ENCODE data around the gene SLC4A4. TPM values are rescaled to one million over a fixed set of nuclear protein-coding genes. Genes with fewer than 3 reads are reported as not detected.

SLC4A4 gene
- total and polyA plus RNA-seq, 2 donors (not counting 1 experiment from before 2014, with no cell fraction given): 12.2 to 33.4 TPM

- TF ChIP-seq EZH2 (IDR thresholded peaks at IDR 0.05; ENCODE audit: low read length, missing control alignments) (no peak), CTCF (conservative IDR thresholded peaks at IDR 0.05 in 1 of 2, IDR thresholded peaks at IDR 0.05 in 1 of 2; ENCODE audit: low read depth in 1 of 2, low read length in 2 of 2) (no peak)
- H4K20me1 ChIP-seq (ENCODE audit: control insufficient read depth, extremely low read depth, insufficient read depth, low read length): no peaks in the 10 kb centered on the region
- no peaks in the 10 kb centered on the region for H3K27me3 ChIP-seq (ENCODE audit: control insufficient read depth, insufficient read depth, low read length)
- H3K4me1 ChIP-seq (ENCODE audit: control insufficient read depth, extremely low read depth, insufficient read depth, low read length): peaks cover 2% of the 10 kb centered on the region
- peaks cover 3% of the 10 kb centered on the region for H3K79me2 ChIP-seq (ENCODE audit: control insufficient read depth, insufficient read depth, low read length)
- DNase-seq (ENCODE audit: low read depth in 2 of 2): no peak
- no peak overlapping the region for H3K4me3 ChIP-seq (replicated peaks in 1 of 4; ENCODE audit: control extremely low read depth in 1 of 4, insufficient read depth in 1 of 4, low read depth in 3 of 4, low read length in 4 of 4)
- no peaks in the 10 kb centered on the region for H3K36me3 ChIP-seq (ENCODE audit: control insufficient read depth, insufficient read depth, low read length)
- H3K27ac ChIP-seq (ENCODE audit: insufficient read depth, low read length): no peak overlapping the region
- H3K9me3 ChIP-seq (ENCODE audit: control insufficient read depth, insufficient read depth, low read depth, low read length): no peaks in the 10 kb centered on the region
- H3K4me2 ChIP-seq (ENCODE audit: extremely low read depth, insufficient read depth, low read length): no peak overlapping the region
- no peak overlapping the region for H3K9ac ChIP-seq (ENCODE audit: insufficient read depth, low read length)
- no peak overlapping the region for H2AFZ ChIP-seq (ENCODE audit: low read length)
These were observed 31.1 kb upstream of the SLC4A4 start for GRCh38 chr4:71307729-71308128.

- TF ChIP-seq CTCF (conservative IDR thresholded peaks at IDR 0.05 in 1 of 2, IDR thresholded peaks at IDR 0.05 in 1 of 2; ENCODE audit: low read depth in 1 of 2, low read length in 2 of 2): no peak
- no peak for TF ChIP-seq EZH2 (IDR thresholded peaks at IDR 0.05; ENCODE audit: low read length, missing control alignments)
- Histone ChIP-seq H3K4me3 (replicated peaks in 1 of 4; ENCODE audit: control extremely low read depth in 1 of 4, insufficient read depth in 1 of 4, low read depth in 3 of 4, low read length in 4 of 4) (no peak overlapping the region), H3K79me2 (ENCODE audit: control insufficient read depth, insufficient read depth, low read length) (peaks cover 7% of the 10 kb centered on the region), H3K9me3 (ENCODE audit: control insufficient read depth, insufficient read depth, low read depth, low read length) (no peaks in the 10 kb centered on the region), H3K9ac (ENCODE audit: insufficient read depth, low read length) (no peak overlapping the region), H3K4me2 (ENCODE audit: extremely low read depth, insufficient read depth, low read length) (peak overlapping the region; percentile 8), H4K20me1 (ENCODE audit: control insufficient read depth, extremely low read depth, insufficient read depth, low read length) (no peaks in the 10 kb centered on the region), H3K27me3 (ENCODE audit: control insufficient read depth, insufficient read depth, low read length) (no peaks in the 10 kb centered on the region), H3K27ac (ENCODE audit: insufficient read depth, low read length) (no peak overlapping the region), H2AFZ (ENCODE audit: low read length) (no peak overlapping the region), H3K4me1 (ENCODE audit: control insufficient read depth, extremely low read depth, insufficient read depth, low read length) (peaks cover 2% of the 10 kb centered on the region), H3K36me3 (ENCODE audit: control insufficient read depth, insufficient read depth, low read length) (no peaks in the 10 kb centered on the region)
- peak in 1 of 2 donors; percentile 52 for DNase-seq (ENCODE audit: low read depth in 2 of 2)
These were observed 16.4 kb upstream of the SLC4A4 start for GRCh38 chr4:71322425-71322824.

- H3K36me3 ChIP-seq (ENCODE audit: control insufficient read depth, insufficient read depth, low read length): peaks cover 2% of the 10 kb centered on the region
- no peak for DNase-seq (ENCODE audit: low read depth in 2 of 2)
- no peak overlapping the region for H3K4me3 ChIP-seq (replicated peaks in 1 of 4; ENCODE audit: control extremely low read depth in 1 of 4, insufficient read depth in 1 of 4, low read depth in 3 of 4, low read length in 4 of 4)
- H3K27me3 ChIP-seq (ENCODE audit: control insufficient read depth, insufficient read depth, low read length): no peaks in the 10 kb centered on the region
- no peak overlapping the region for H3K27ac ChIP-seq (ENCODE audit: insufficient read depth, low read length)
- H3K4me2 ChIP-seq (ENCODE audit: extremely low read depth, insufficient read depth, low read length): no peak overlapping the region
- H3K9me3 ChIP-seq (ENCODE audit: control insufficient read depth, insufficient read depth, low read depth, low read length): no peaks in the 10 kb centered on the region
- TF ChIP-seq CTCF (conservative IDR thresholded peaks at IDR 0.05 in 1 of 2, IDR thresholded peaks at IDR 0.05 in 1 of 2; ENCODE audit: low read depth in 1 of 2, low read length in 2 of 2) (no peak), EZH2 (IDR thresholded peaks at IDR 0.05; ENCODE audit: low read length, missing control alignments) (no peak)
- no peak overlapping the region for H3K9ac ChIP-seq (ENCODE audit: insufficient read depth, low read length)
- H2AFZ ChIP-seq (ENCODE audit: low read length): no peak overlapping the region
- H3K79me2 ChIP-seq (ENCODE audit: control insufficient read depth, insufficient read depth, low read length): peaks cover 5% of the 10 kb centered on the region
- H3K4me1 ChIP-seq (ENCODE audit: control insufficient read depth, extremely low read depth, insufficient read depth, low read length): peaks cover 10% of the 10 kb centered on the region
- no peaks in the 10 kb centered on the region for H4K20me1 ChIP-seq (ENCODE audit: control insufficient read depth, extremely low read depth, insufficient read depth, low read length)
These were observed 5.5 kb upstream of the SLC4A4 start for GRCh38 chr4:71333368-71333767.

Data from fibroblast of lung (primary cell).